Natural killer cell treated with Interleukin-12 subunit alpha and Interleukin-12 subunit beta and Interleukin-15 and Interleukin-18, amount 100 ng/mL, for 72 hours (primary cell): ENCODE results near the gene PRDX2. TPM values are rescaled to one million over a fixed set of nuclear protein-coding genes. Genes with fewer than 3 reads are reported as not detected.
A peak's percentile ranks its signal among the peaks of the same experiment; 100 is the strongest.
"Not testable (repeated sequence)": the region's sequence is repeated elsewhere in the genome, so short reads cannot be mapped to it uniquely, and the experiment has no call there.

Source experiments
- ATAC-seq, 2 donors: fragments of 150-1000 bp; cut with Tn5 transposase in 1 of 2; sonication (Bioruptor Pico), chemical (Tn5 transposase) in 1 of 2; 2 replicates each; pipeline ENCODE4 v1.10.0; 2021
- DNase-seq: peaks from one replicate; pipeline ENCODE4 v3.0.0; 2022; ENCODE audit warnings: low spot score
- H3K27ac Mint-ChIP-seq, 2 donors: 1 replicate in 1 of 2; 2 replicates in 1 of 2; pipeline ENCODE4 v1.8.0; 2022; ENCODE audit warnings: mixed read lengths in 2 of 2, mild to moderate bottlenecking in 1 of 2, moderate library complexity in 1 of 2
- H3K27me3 Mint-ChIP-seq, 2 donors: 1 replicate in 1 of 2; 2 replicates in 1 of 2; pipeline ENCODE4 v1.8.0; 2022; ENCODE audit warnings: mixed read lengths in 2 of 2
- H3K36me3 Mint-ChIP-seq: one replicate; pipeline ENCODE4 v1.8.0; 2022; ENCODE audit warnings: mixed read lengths
- H3K4me1 Mint-ChIP-seq, 2 donors: 1 replicate in 1 of 2; 2 replicates in 1 of 2; pipeline ENCODE4 v1.8.0; 2022; ENCODE audit warnings: low read depth in 2 of 2, mixed read lengths in 2 of 2, mild to moderate bottlenecking in 1 of 2
- H3K4me3 Mint-ChIP-seq: one replicate; pipeline ENCODE4 v1.8.0; 2022; ENCODE audit warnings: mixed read lengths
- H3K9me3 Mint-ChIP-seq: 2 replicates; pipeline ENCODE4 v1.8.0; 2022; ENCODE audit warnings: mixed read lengths
- total RNA-seq, 2 donors: library from RNA; stranded (reverse); gene quantifications; one replicate each; pipeline ENCODE4 v1.2.3, GENCODE V29; 2022

Gene PRDX2
- total RNA-seq, 2 donors from 2014 or later, result 150 to 226 TPM

GRCh38 chr19:12804051-12804450 lies 2.5 kb upstream of the PRDX2 start:
- no peaks in the 10 kb centered on the region for H3K27me3 Mint-ChIP-seq
- ATAC-seq (no peak), DNase-seq (no peak)
- no peaks in the 10 kb centered on the region for H3K36me3 Mint-ChIP-seq
- H3K4me3 Mint-ChIP-seq, result no peak overlapping the region
- no peaks in the 10 kb centered on the region for H3K9me3 Mint-ChIP-seq
- H3K27ac Mint-ChIP-seq, result no peak overlapping the region
- H3K4me1 Mint-ChIP-seq, result peaks cover 19 to 23% of the 10 kb centered on the region in 2 donors

- H3K27me3 Mint-ChIP-seq, result no peaks in the 10 kb centered on the region
- peaks cover 19 to 23% of the 10 kb centered on the region in 2 donors for H3K4me1 Mint-ChIP-seq
- H3K36me3 Mint-ChIP-seq, result no peaks in the 10 kb centered on the region
- no peak for ATAC-seq
- peak overlapping the region; percentile 77 for H3K4me3 Mint-ChIP-seq
- H3K9me3 Mint-ChIP-seq, result no peaks in the 10 kb centered on the region
- H3K27ac Mint-ChIP-seq, result no peak overlapping the region
- DNase-seq, result no peak
Observed at GRCh38 chr19:12802267-12803106, 887 bp upstream of the PRDX2 start.

- no peaks in the 10 kb centered on the region for H3K9me3 Mint-ChIP-seq
- H3K36me3 Mint-ChIP-seq, result no peaks in the 10 kb centered on the region
- H3K27me3 Mint-ChIP-seq, result no peaks in the 10 kb centered on the region
- H3K27ac Mint-ChIP-seq, result peak overlapping the region; percentile 35 to 41
- peaks cover 15 to 18% of the 10 kb centered on the region in 2 donors for H3K4me1 Mint-ChIP-seq
- ATAC-seq, result peak; percentile 44 to 60
- peak overlapping the region; percentile 77 for H3K4me3 Mint-ChIP-seq
- no peak for DNase-seq
Observed at GRCh38 chr19:12800923-12801465, 606 bp downstream of the PRDX2 start.

DNA sequence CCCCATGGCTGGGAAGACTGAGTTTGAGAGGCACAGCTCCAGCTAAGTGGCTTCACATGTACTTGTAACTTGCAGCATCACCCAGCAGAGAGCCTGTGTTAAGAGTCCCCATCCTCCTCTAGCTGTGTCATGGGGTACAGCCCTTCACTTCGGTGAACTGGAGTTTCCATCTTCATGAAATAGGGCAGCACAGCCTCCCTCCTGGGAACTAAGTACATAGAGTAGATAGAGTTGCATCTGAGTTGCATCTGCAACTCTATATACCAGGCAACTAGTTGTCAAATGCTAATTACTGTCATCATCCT lies 1.2 kb downstream of the PRDX2 start:
- Mint-ChIP-seq H3K27me3 (no peaks in the 10 kb centered on the region), H3K27ac (peak overlapping the region; percentile 35 to 41), H3K36me3 (no peaks in the 10 kb centered on the region), H3K4me3 (peak overlapping the region; percentile 77), H3K9me3 (no peaks in the 10 kb centered on the region), H3K4me1 (peaks cover 17 to 22% of the 10 kb centered on the region in 2 donors)
- no peak for DNase-seq
- ATAC-seq, result no peak

DNA sequence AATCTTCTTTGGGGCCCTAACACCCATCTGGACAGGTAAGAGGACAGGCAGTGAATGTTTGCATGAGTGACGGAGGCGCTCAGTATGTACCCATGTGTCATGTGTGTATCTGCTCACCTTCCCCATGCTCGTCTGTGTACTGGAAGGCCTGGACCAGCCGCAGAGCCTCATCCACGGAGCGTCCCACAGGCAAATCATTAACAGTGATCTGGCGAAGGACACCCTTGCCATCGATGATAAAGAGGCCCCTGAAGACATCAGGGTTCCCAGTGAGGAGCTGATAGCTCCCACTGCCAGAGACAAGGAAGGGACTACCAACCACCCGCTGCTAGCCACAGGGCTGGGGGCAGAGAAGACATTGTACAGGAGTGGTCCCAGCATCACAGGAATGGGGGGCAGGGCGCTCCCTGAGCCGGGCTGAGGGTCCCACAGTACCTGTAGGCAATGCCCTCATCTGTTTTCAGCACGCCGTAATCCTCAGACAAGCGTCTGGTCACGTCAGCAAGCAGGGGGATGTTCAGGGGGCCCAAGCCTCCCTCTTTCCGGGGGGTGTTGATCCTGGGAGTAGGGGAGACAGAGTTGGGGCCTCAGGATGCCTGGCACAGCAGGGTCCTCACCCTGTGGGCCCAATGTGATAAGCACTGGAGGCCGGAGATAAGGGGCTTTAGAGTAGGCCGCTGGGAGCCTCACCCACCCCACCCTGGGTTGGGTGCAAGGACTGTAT lies 1.7 kb downstream of the PRDX2 start:
- no peak for DNase-seq

DNA sequence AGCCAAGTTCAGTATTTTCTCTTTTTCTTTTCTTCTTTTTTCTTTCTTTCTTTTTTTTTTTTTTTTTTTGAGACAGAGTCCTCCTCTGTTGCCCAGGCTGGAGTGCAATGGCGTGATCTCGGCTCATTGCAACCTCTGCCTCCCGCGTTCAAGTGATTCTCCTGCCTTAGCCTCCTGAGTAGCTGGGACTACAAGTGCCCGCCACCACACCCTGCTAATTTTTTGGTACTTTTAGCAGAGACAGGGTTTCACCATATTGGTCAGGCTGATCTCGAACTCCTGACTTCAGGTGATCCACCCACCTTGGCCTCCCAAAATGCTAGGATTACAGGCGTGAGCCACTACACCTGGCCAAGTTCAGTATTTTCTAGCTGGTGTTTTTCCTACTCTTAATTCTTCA lies 4.0 kb downstream of the PRDX2 start:
- DNase-seq, H3K36me3 Mint-ChIP-seq, H3K4me3 Mint-ChIP-seq, ATAC-seq, H3K27me3 Mint-ChIP-seq, H3K9me3 Mint-ChIP-seq, H3K27ac Mint-ChIP-seq: not testable (repeated sequence)
- peaks cover 23 to 30% of the 10 kb centered on the region in 2 donors for H3K4me1 Mint-ChIP-seq

More for the DNA sequence above, 1.7 kb downstream of the PRDX2 start:
- Mint-ChIP-seq H3K4me3 (peak overlapping the region; percentile 77), H3K27ac (no peak overlapping the region), H3K9me3 (no peaks in the 10 kb centered on the region), H3K4me1 (peaks cover 17 to 22% of the 10 kb centered on the region in 2 donors), H3K36me3 (no peaks in the 10 kb centered on the region), H3K27me3 (no peaks in the 10 kb centered on the region)
- no peak for ATAC-seq

GRCh38 chr19:12797141-12797587 lies 4.4 kb downstream of the PRDX2 start:
- H3K27ac Mint-ChIP-seq, result no peak overlapping the region
- H3K36me3 Mint-ChIP-seq, result no peaks in the 10 kb centered on the region
- H3K4me1 Mint-ChIP-seq, result peaks cover 19 to 26% of the 10 kb centered on the region in 2 donors
- ATAC-seq (no peak), DNase-seq (no peak)
- no peaks in the 10 kb centered on the region for H3K9me3 Mint-ChIP-seq
- no peaks in the 10 kb centered on the region for H3K27me3 Mint-ChIP-seq
- no peak overlapping the region for H3K4me3 Mint-ChIP-seq

DNA sequence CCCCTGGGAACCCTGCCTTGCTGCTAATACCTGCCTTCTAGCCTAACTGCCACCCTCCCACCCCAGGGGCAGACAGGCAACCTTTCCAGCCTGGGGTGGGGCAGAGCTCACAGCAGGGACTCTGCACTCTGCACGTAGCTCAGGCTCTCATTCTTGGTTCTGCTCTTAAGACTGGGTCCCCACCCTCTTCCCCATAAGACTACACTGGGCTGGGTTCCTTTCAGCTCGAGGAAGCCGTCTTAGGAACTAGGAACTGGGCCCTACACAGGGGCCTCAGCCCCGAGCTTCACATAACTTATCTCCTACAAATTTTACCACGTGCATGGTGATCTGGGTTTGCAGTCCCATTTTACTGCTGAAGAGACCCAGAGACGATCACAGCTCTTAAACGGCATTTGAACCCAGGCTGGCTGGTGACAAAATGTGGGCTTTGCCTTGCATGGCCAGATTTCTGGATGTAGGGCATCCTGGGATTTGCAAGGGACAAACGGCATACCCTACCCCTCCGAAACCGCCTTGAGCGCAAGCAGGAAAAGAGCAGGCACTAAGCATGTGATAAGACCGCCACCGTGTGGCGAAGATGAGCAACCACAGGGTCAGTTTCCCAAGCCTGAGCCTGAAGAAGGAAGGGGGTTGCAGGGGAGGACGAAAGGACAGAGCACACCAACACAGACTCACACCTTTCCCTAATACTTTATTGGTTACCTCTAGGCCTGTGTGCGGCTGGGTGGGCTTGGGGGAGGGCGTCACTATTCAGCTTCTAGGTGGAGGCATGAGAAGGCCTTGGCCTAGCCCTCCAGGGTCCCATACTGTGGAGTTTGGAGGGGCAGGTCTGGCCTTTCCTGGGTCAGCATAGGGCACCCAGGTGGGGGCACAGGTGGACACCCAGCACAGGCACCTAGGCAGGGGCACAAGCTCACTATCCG lies 5.2 kb downstream of the PRDX2 start:
- H3K36me3 Mint-ChIP-seq, result no peaks in the 10 kb centered on the region
- peaks cover 18 to 24% of the 10 kb centered on the region in 2 donors for H3K4me1 Mint-ChIP-seq
- no peak for ATAC-seq
- H3K4me3 Mint-ChIP-seq, result peak overlapping the region; percentile 74
- DNase-seq, result peak; percentile 79
- H3K9me3 Mint-ChIP-seq, result no peaks in the 10 kb centered on the region
- no peaks in the 10 kb centered on the region for H3K27me3 Mint-ChIP-seq
- H3K27ac Mint-ChIP-seq, result peak overlapping the region; percentile 24 to 68

GRCh38 chr19:12794971-12795381 lies 6.6 kb downstream of the PRDX2 start:
- H3K27ac Mint-ChIP-seq, result peak overlapping the region; percentile 87 to 90
- no peak for ATAC-seq
- H3K4me1 Mint-ChIP-seq, result peaks cover 29 to 30% of the 10 kb centered on the region in 2 donors
- H3K36me3 Mint-ChIP-seq, result no peaks in the 10 kb centered on the region
- H3K9me3 Mint-ChIP-seq, result no peaks in the 10 kb centered on the region
- H3K4me3 Mint-ChIP-seq, result peak overlapping the region; percentile 79
- no peak for DNase-seq
- H3K27me3 Mint-ChIP-seq, result no peaks in the 10 kb centered on the region

GRCh38 chr19:12794196-12794941 lies 7.2 kb downstream of the PRDX2 start:
- no peak for ATAC-seq
- Mint-ChIP-seq H3K9me3 (no peaks in the 10 kb centered on the region), H3K27me3 (no peaks in the 10 kb centered on the region), H3K4me3 (peak overlapping the region; percentile 79), H3K36me3 (no peaks in the 10 kb centered on the region), H3K27ac (peak overlapping the region; percentile 87 to 90), H3K4me1 (peaks cover 29 to 30% of the 10 kb centered on the region in 2 donors)
- no peak for DNase-seq

- ATAC-seq, result peak; percentile 61 to 66
- DNase-seq, result peak; percentile 97
- Mint-ChIP-seq H3K27ac (peak overlapping the region; percentile 90 to 98), H3K9me3 (no peaks in the 10 kb centered on the region), H3K36me3 (no peaks in the 10 kb centered on the region), H3K4me3 (peak overlapping the region; percentile 97), H3K27me3 (no peaks in the 10 kb centered on the region), H3K4me1 (peaks cover 36 to 37% of the 10 kb centered on the region in 2 donors)
Observed at GRCh38 chr19:12793290-12794195, 8.1 kb downstream of the PRDX2 start.

- Mint-ChIP-seq H3K4me1 (peaks cover 36 to 40% of the 10 kb centered on the region in 2 donors), H3K4me3 (peak overlapping the region; percentile 97), H3K9me3 (no peaks in the 10 kb centered on the region), H3K36me3 (no peaks in the 10 kb centered on the region), H3K27ac (peak overlapping the region; percentile 90 to 98), H3K27me3 (no peaks in the 10 kb centered on the region)
- ATAC-seq (no peak), DNase-seq (no peak)
Observed at GRCh38 chr19:12792853-12793289, 8.7 kb downstream of the PRDX2 start.
